ENCODE results near the gene RAP1A. TPM values are rescaled to one million over a fixed set of nuclear protein-coding genes. Genes with fewer than 3 reads are reported as not detected.

RAP1A gene
- polyA plus RNA-seq, 1 of the 3 experiments (the other 2 are of a cell fraction): 17.7 TPM

- no peak for TF ChIP-seq USF2 (IDR thresholded peaks at IDR 0.05; ENCODE audit: borderline replicate concordance, low read depth, low read length)
- no peak for TF ChIP-seq SIN3A (IDR thresholded peaks at IDR 0.05; ENCODE audit: borderline replicate concordance, low read depth, low read length)
Measured at GRCh38 chr1:111596499-111596898, 23.1 kb upstream of the RAP1A start (continued).

GRCh38 chr1:111597426-111597825 is 22.2 kb upstream of the RAP1A start:
- H3K4me2 ChIP-seq: no peak overlapping the region
- ChIA-PET POLR2A (no interaction called here), CTCF (no interaction called here)
- no peaks in the 10 kb centered on the region for H3F3A ChIP-seq (replicated peaks; ENCODE audit: insufficient read depth)
- peaks cover 11 to 13% of the 10 kb centered on the region in 2 experiments; a peak in 3 of 4 replicates for H3K4me1 ChIP-seq (ENCODE audit: control insufficient read depth in 1 of 2, insufficient read depth in 2 of 2, low read depth in 1 of 2, low read length in 1 of 2)
- TF ChIP-seq YY1 (IDR thresholded peaks at IDR 0.05; ENCODE audit: low read depth): no peak
- TF ChIP-seq MXI1 (IDR thresholded peaks at IDR 0.05; ENCODE audit: low read depth, low read length): no peak
- TF ChIP-seq PBX3 (IDR thresholded peaks at IDR 0.05): no peak
- TF ChIP-seq EP300 (IDR thresholded peaks at IDR 0.05; ENCODE audit: borderline replicate concordance in 1 of 2, low read depth in 1 of 2, low read length in 1 of 2): no peak
- no peak for TF ChIP-seq TEAD4 (IDR thresholded peaks at IDR 0.05; ENCODE audit: borderline replicate concordance, insufficient read depth)
- TF ChIP-seq MAX (IDR thresholded peaks at IDR 0.05; ENCODE audit: low read depth): no peak
- no peak for TF ChIP-seq RCOR1 (IDR thresholded peaks at IDR 0.05; ENCODE audit: low read length)
- TF ChIP-seq FOXM1 (IDR thresholded peaks at IDR 0.05; ENCODE audit: low read depth): no peak
- no peak for TF ChIP-seq NFIC (IDR thresholded peaks at IDR 0.05; ENCODE audit: borderline replicate concordance)
- no peak for TF ChIP-seq GATA2 (CRISPR knock-in tag; IDR thresholded peaks at IDR 0.05)
- no peak for TF ChIP-seq NRF1 (IDR thresholded peaks at IDR 0.05; ENCODE audit: low read depth, low read length)
- TF ChIP-seq CHD2 (IDR thresholded peaks at IDR 0.05; ENCODE audit: low read length, partially characterized antibody): no peak
- TF ChIP-seq POLR2AphosphoS5 (IDR thresholded peaks at IDR 0.05; ENCODE audit: low read depth, low read length): no peak
- no peak for TF ChIP-seq EZH2phosphoT487 (IDR thresholded peaks at IDR 0.05; ENCODE audit: borderline replicate concordance, low read depth)
- no peaks in the 10 kb centered on the region for H4K20me1 ChIP-seq (ENCODE audit: insufficient read depth)
- WGBS (ENCODE audit: low lambda C conversion rate): 80% methylated on average over 5 of the region's 5 CpGs
- H3K9me2 ChIP-seq: no peaks in the 10 kb centered on the region
- H3K79me2 ChIP-seq (ENCODE audit: insufficient read depth): no peaks in the 10 kb centered on the region
- no peak overlapping the region for H3K9ac ChIP-seq
- H3K27ac ChIP-seq (ENCODE audit: low read depth in 2 of 2, low read length in 1 of 2): no peak overlapping the region
- no peak overlapping the region for H3K4me3 ChIP-seq (ENCODE audit: low read depth in 2 of 2, low read length in 1 of 2)
- H3K9me3 ChIP-seq: no peaks in the 10 kb centered on the region
- H3K27me3 ChIP-seq (ENCODE audit: insufficient read depth): no peaks in the 10 kb centered on the region
- DNase-seq: no peak
- no peak overlapping the region for H2AFZ ChIP-seq (ENCODE audit: low read depth)
- peaks cover 0 to 4% of the 10 kb centered on the region in 2 experiments for H3K36me3 ChIP-seq (replicated peaks in 1 of 2; ENCODE audit: control insufficient read depth in 1 of 2, insufficient read depth in 2 of 2, low read length in 1 of 2)
